Measurements from ENCODE around the gene CCDC88A. TPM values are rescaled to one million over a fixed set of nuclear protein-coding genes. Genes with fewer than 3 reads are reported as not detected.
"Not testable (repeated sequence)": the region's sequence is repeated elsewhere in the genome, so short reads cannot be mapped to it uniquely, and the experiment has no call there.

Gene CCDC88A
- total RNA-seq, 1 donor from 2014 or later, result 86.1 TPM

DNA sequence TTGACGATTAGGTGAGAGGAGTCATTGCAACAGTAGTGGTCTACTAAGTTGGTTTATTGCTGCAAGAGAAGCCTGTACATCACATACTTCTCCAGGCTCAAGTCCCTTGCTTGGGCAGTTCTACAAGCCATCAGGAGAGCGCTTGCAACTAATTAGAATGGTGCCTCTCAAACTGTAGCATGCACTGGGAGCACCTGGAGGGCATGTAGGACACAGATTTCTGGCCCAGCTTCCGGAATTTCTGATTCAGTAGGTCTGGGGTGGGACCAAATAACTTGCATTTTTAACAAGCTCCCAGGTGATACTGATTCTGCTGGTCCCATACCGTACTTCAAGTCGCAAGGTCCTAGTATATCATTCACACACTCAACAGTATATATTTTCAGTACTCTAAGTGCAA lies 34.5 kb upstream of the CCDC88A start:
- intact Hi-C loops (cut with DNase I), result no loop called here
- DNase-seq, result no peak
- peak; percentile 39 for ATAC-seq

DNA sequence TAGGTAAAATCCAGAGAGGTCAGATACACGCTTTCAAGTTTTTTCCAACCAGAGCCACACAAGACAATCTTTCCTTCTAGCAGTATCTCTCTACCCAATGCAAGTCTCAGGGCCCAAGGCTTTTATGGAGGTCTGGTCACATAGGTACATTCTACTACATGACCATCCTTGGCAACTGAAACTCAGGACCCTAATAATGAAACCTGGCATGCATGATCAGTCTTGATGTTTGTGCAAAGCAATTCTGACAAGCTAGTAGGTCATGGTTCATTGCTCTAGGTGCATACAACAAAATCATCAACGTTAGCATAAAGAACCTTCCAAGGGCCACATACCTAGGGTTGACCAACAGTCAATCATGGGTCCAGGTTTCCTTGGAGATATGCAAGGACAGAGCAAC lies 33.2 kb upstream of the CCDC88A start:
- Histone ChIP-seq H3K27me3 (no peaks in the 10 kb centered on the region), H3K27ac (no peak overlapping the region), H3K36me3 (no peaks in the 10 kb centered on the region), H3K4me1 (no peaks in the 10 kb centered on the region), H3K9me3 (no peaks in the 10 kb centered on the region), H3K4me3 (no peak overlapping the region)
- TF ChIP-seq, protein P1, sequence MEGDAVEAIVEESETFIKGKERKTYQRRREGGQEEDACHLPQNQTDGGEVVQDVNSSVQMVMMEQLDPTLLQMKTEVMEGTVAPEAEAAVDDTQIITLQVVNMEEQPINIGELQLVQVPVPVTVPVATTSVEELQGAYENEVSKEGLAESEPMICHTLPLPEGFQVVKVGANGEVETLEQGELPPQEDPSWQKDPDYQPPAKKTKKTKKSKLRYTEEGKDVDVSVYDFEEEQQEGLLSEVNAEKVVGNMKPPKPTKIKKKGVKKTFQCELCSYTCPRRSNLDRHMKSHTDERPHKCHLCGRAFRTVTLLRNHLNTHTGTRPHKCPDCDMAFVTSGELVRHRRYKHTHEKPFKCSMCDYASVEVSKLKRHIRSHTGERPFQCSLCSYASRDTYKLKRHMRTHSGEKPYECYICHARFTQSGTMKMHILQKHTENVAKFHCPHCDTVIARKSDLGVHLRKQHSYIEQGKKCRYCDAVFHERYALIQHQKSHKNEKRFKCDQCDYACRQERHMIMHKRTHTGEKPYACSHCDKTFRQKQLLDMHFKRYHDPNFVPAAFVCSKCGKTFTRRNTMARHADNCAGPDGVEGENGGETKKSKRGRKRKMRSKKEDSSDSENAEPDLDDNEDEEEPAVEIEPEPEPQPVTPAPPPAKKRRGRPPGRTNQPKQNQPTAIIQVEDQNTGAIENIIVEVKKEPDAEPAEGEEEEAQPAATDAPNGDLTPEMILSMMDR (IDR thresholded peaks at IDR 0.05), result no peak
- intact Hi-C loops (cut with DNase I), result no loop called here
- DNase-seq, result no peak
- ATAC-seq, result no peak

More for the DNA sequence above, 34.5 kb upstream of the CCDC88A start:
- Histone ChIP-seq H3K4me1 (no peaks in the 10 kb centered on the region), H3K27ac (no peak overlapping the region), H3K27me3 (no peaks in the 10 kb centered on the region), H3K9me3 (no peaks in the 10 kb centered on the region), H3K4me3 (no peak overlapping the region), H3K36me3 (no peaks in the 10 kb centered on the region)
- TF ChIP-seq, protein P1 (IDR thresholded peaks at IDR 0.05), result no peak

DNA sequence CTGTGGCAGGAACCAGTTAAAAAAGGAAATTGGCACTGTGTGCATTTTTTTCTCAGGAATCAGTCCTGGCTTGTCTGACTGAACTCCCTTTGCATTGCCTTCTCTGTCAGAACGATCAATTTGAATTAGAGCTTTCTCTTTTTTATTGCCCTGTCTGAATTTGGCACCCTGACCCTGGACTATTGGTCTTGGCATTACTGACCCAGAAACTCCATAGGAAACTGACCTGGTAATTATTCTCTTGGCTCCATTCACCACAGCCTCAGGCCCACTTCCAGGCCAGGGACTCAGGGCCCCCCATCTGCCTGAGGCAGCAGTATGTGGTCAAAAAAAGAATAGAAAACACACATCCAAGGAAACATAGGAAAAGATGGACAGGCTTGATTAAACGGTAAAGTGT lies 32.0 kb upstream of the CCDC88A start:
- intact Hi-C loops (cut with DNase I), result no loop called here
- DNase-seq, result no peak
- Histone ChIP-seq H3K27ac (no peak overlapping the region), H3K36me3 (no peaks in the 10 kb centered on the region), H3K4me1 (no peaks in the 10 kb centered on the region), H3K4me3 (no peak overlapping the region), H3K27me3 (no peaks in the 10 kb centered on the region), H3K9me3 (no peaks in the 10 kb centered on the region)
- ATAC-seq, result no peak
- TF ChIP-seq, protein P1 (IDR thresholded peaks at IDR 0.05), result no peak

DNA sequence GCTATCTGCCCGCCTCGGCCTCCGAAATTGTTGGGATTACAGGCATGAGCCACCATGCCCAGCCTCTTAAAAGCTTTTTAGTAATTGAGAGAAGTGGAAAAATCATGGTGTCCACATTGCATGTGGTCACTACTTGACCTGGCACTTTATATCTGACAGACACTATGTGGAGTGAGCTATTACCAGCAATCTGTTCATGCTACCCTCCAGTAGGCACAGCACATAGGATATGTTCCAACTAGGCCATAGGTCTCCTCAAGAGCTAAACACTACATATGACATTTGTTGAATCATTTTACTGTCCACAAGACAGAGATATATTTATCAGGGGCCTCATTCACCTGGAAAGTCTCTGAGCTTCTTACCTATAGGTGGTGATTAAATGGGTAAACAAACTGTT lies 30.4 kb upstream of the CCDC88A start:
- H3K36me3 ChIP-seq; intact Hi-C loops (cut with DNase I); DNase-seq; H3K27ac ChIP-seq; H3K9me3 ChIP-seq; ATAC-seq; H3K27me3 ChIP-seq; H3K4me3 ChIP-seq; H3K4me1 ChIP-seq: not testable (repeated sequence)

DNA sequence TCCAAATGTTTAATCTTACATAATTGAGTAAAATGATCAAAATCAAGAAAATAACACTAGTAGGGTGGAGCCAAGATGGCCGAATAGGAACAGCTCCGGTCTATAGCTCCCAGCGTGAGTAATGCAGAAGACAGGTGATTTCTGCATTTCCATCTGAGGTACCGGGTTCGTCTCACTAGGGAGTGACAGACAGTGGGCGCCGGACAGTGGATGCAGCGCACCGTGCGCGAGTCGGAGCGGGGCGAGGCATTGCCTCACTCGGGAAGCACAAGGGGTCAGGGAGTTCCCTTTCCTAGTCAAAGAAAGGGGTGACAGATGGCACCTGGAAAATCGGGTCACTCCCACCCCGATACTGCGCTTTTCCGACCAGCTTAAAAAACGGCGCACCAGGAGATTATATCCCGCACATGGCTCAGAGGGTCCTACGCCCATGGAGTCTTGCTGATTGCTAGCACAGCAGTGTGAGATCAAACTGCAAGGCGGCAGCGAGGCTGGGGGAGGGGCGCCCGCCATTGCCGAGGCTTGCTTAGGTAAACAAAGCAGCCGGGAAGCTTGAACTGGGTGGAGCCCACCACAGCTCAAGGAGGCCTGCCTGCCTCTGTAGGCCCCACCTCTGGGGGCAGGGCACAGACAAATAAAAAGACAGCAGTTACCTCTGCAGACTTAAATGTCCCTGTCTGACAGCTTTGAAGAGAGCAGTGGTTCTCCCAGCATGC lies 22.5 kb upstream of the CCDC88A start:
- H3K36me3 ChIP-seq; intact Hi-C loops (cut with DNase I); H3K4me1 ChIP-seq; H3K27ac ChIP-seq; H3K4me3 ChIP-seq; H3K9me3 ChIP-seq; ATAC-seq; H3K27me3 ChIP-seq; DNase-seq: not testable (repeated sequence)

DNA sequence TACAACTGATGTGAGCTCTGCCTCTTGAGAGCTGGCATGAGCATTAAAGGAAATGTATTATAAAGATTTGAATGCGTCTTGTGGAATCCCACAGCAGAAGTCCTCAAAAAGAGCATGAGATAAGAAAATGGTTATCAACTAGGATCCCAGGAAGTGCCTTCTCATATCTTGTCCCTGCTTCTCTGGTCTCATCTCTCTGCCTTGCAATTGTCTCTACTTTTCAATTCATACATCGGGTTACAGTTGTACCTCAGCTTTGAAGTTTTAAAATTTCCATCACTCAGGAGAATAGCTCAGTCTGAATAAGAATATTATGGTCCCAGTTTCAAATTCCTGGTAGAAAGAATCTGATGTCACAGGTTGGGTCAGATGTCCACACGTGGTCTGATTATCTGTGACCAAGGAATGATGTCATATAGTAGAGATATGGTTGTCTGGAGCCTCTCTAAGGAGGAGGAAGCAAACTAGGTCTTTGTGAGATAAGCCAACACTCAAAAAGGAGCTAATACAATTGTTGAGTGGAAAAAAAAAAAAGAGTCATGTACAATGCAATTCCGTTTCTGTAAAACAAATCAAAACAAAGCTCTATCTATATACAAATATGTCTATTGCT lies 21.7 kb upstream of the CCDC88A start:
- Histone ChIP-seq H3K4me3 (no peak overlapping the region), H3K27me3 (no peaks in the 10 kb centered on the region), H3K36me3 (no peaks in the 10 kb centered on the region), H3K27ac (no peak overlapping the region), H3K4me1 (no peaks in the 10 kb centered on the region), H3K9me3 (no peaks in the 10 kb centered on the region)
- no peak for DNase-seq
- TF ChIP-seq, protein P1 (IDR thresholded peaks at IDR 0.05), result no peak
- intact Hi-C loops (cut with DNase I), result no loop called here
- no peak for ATAC-seq
